Activated CD8-positive, alpha-beta memory T cell treated with anti-CD3 and anti-CD28 coated beads, Interleukin-2, amount 50 U/mL, for 1 hour (primary cell): ENCODE measurements around the gene SPSB1.
"Not testable (repeated sequence)": the region's sequence is repeated elsewhere in the genome, so short reads cannot be mapped to it uniquely, and the experiment has no call there.

Source experiments
- DNase-seq: peaks from one replicate; pipeline ENCODE4 v3.0.0-alpha.2; 2020; ENCODE audit errors: extremely low read depth

SPSB1 gene

DNA sequence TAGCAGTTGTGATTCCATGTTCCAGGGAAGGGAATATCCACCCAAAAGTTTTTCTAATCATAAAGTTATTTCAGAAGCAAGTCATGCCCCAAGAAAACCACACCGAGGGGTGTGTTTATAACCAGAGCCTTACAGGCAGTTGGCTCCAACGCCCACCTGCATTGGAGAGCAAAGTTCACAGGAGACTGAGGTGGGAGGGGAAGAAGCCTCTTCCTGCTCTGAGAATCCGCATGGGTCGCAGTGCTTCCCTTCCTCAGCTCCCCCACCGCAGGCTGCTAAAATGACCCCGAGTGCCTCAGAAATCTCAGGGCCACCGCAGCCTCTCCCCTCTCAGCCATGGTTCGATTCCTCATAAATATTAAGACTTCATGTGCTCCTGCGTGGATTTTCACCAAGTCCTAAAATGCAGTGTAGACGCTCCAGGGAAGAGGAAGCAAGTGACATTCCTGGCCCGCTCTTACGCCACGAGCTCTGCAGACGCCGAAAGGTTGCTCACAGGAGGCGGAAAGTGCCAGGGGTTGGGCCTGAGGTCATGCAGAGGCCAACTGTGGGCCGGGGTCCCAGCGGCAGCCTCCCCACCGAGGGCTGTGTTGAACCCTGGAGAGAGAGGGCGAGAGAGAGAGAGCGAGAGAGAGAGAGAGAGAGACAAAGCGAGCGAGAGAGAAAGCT is 13.4 kb upstream of the SPSB1 start:
- DNase-seq = no peak

DNA sequence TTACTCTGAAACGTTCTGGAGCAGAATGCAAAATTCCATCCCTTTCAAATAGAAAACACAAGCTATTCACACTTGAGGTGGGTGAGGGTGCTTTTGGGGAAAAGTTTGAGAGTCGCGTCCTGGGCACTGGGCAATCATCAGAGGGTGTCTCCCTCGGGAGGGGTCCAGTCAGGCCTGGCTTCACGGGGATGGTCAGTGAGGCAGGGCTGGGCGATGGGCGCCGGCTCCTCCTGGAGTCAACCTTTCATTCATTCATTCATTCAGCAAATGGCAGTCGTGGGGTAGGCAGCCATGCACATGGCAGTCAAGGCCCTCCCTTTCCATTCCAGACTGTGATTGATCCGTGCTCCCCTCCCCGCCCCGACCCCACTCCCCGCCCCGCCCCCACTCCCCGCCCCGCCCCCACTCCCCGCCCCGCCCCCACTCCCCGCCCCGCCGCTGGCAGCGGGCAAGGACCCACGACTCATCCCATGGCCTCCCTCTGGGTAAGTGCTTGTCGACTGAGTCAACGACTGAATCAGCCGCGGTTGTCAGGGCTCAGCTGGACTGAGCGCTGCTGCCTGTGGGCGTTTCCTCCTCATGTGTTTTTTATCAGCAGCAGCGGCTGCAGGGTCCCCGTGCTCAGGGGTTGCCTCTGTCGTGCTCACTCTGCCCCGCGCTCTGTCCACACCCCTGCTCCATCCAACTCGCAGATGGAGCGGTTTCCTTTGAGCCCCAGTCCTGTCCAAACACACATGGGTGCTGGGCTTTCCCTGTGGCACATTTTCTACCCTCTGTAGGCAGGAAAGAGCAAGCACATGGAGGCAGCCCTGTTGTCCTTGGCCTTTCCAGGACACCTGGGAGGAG is 12.5 kb upstream of the SPSB1 start:
- DNase-seq = no peak

DNA sequence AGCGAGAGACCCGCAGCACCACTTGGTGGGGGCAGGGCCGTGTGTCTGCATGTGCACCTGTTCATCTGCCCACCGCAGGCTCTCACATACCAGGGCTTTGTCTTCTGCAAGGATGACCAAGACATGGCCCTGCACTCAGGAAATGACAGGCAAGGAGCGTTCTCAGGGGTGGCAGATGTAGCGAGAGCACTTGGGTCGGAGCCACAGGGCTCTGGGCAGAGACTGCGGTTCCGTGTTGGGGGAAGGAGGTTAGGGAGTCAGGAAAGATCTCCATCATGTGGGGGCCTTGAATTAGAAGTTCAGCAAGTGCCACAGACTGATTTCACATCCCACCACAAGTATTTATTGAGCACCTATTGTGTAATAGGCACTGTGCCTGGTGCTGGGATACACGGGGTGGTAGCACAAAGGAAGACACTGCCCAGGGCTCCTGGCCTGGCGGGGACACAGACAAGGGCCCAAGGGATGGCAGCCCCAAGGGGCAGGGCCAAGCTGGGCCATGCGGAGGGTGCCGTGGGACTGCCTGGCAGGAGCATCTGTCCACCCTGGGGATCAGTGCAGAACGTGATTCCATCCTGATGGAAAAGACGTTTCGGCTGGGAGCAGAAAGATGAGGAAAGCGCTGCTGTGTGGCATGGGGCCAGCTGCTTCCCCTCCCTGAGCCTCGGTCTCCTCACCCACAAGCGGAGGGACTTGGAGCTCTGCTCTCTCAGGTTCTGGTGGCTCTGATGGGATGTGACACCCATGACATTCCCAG is 11.4 kb upstream of the SPSB1 start:
- no peak for DNase-seq

DNA sequence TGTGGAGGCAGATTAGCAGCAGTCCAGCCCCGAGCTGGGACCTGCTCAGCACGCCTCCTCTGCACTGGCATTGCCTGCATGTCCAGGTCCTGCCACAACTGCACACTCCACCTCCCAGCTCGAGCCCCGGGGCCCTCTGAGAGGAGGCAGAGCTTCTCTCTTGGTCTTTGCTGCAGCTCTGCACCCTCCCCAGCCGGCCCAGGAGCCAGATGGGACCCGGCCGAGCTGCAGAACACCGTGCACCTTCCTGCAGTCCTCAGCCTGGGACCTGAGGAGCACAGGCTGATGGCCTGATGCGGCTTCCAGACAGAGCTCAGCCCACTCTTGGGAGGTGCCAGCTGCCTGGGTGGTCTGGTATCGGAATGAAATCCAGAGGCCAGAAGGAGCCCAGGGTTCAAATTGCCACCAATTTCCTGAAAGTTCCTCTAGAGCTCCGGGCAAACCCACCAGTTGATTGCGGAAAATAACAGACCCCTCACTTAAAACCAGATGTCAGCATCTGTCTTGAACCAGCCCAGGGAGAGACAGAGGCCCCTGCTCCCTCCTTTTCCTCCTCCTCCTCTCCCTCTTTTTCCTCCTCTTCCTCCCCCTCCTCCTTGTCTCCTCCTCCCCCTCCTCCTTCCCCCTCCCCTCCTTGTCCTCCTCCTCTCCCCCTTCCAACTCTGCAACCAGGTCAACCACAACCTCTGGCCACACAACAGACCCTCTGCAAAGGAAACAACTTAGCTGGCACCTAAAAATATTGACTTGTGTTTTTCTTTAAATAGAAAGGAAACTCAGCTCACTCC is 10.6 kb upstream of the SPSB1 start:
- no peak for DNase-seq

DNA sequence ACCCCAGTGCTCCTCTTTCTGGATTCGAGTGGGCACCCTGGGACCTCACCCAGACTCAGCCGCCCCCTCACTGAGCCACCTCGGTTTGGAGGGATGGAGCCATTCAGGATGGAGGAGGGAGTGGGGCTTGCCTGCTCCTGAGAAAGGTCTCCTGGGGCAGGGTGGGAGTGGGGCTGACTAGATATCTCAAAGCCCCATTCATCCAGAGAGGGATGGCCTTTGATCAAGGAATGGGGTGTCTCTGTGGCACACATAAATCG is 10.1 kb upstream of the SPSB1 start:
- DNase-seq = no peak

DNA sequence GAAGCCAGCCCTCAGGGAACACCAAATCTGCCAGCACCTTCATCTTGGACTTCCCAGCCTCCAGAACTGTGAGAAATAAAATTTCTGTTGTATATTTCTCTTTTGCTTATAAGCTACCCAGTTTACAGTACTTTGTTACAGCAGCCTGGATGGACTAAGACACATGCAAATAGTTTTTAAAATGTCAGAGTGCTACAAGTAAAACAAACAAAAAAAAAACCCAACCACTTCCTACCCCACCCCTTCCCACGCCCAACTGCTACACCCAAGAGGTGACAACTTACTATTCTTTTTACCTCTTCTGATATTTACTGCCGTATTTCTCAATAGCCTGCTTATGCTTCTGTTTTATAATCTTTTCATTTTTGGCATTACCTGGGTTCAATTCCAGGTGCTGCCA is 8.6 kb upstream of the SPSB1 start:
- DNase-seq = no peak

DNA sequence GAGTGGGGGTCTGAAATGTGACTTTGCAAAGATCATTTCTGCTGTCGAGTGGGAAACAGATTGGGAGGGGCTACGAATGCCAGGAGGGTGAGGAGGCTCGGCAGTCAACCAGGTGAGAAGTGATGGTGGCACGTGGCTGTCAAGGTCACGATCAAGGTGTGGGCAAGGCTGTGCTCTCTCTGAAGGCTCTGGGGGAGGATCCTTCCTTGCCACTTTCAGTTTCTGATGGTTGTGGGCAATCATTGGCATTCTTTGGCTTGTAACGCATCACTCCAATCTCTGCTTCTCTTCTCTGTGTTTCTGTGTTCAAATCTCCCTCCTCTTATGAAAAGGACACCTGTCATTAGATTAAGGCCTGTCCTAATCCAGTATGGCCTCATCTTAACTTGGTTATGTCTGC is 6.1 kb upstream of the SPSB1 start:
- no peak for DNase-seq

DNA sequence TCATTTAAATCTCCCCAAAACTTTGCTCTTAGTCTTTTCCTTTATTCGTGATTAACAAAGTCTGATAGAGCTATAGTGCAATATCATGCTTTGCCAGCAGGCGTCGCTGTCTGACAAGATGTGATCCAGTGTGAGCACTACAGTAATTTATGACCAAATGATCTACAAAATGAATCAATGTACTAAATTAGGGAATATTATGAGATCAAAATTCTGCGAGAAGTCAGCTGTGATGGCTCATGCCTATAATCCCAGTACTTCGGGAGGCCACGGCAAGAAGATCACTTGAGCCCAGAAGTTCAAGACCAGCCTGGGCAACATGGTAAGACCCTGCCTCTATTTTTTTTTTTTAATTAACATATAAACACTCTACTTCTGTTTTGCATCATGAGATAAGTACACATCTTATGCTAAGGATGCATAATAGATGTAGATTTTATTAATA is 3.6 kb upstream of the SPSB1 start:
- DNase-seq = peak; percentile 47

DNA sequence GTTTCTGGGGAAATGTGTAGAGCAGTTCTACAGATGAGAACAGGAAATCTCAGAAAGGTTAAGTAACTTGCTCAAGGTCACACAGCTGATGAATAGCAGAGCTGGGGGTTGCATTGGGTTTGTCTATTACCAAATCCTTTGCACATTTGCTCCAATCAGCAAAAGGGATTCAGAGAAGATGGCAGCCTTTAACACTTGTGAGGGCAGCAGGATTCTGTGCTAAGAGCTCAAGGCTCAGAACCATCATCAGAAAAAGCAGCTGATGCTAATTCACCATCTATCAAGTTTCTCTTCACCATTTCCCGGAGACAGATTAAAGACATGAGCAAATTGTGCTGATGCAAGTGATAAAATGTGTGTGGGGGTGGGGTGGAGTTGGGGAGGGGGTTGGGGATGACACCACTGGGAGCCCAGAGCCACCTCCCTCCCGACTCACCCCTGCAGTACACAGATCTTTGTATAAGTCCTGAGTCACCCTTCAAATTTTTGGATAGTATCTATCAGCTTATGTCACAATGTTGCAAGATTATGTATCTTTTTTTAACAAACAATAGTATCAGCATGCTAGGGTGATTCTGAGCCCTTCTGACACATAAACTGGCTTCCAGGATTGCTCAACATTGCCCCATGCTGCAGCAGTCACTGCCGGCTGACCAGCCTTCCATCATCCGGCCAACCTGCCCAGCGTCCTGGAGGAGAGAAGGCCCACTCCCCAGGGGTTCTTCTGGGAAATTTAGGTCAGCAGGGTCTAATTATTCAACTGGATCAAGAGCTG is 2.8 kb upstream of the SPSB1 start:
- no peak for DNase-seq

DNA sequence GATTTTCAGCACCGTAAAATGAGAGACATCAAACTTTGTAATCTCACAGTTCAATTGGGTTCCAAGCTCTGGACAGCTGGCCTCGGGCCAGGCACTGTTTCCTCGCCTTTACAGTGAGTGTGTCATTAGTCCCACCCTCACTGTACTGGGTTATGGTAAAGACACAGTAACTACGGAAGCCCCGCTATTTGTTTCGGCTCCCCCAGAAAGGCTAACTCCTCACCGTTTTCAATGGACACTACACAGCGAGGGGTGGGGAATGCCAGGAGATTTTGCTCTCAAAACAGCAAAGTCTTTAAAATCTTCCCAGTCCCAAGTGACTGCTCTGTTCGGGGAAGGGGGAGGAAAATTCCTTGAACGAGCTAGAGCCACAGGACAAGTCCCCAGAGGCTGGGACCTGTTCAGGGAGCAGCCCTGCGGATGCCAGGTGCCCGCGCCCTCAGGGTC is 757 bp upstream of the SPSB1 start:
- DNase-seq = no peak

DNA sequence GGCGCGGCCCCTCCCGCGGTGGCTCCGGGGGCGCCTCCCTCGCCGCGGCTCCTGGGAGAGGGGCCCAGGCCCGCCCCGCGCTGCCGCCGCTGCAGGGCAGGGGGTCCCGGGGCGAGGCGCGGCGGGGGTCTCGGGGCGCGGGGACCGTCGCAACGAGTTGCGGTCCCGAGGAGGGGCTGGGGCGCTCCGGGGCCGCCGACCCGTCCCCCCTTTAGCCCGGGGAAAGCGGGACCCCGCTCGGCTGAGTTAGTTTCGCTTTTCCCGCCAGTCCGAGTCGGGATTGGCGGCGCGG is 493 bp downstream of the SPSB1 start:
- DNase-seq = no peak

DNA sequence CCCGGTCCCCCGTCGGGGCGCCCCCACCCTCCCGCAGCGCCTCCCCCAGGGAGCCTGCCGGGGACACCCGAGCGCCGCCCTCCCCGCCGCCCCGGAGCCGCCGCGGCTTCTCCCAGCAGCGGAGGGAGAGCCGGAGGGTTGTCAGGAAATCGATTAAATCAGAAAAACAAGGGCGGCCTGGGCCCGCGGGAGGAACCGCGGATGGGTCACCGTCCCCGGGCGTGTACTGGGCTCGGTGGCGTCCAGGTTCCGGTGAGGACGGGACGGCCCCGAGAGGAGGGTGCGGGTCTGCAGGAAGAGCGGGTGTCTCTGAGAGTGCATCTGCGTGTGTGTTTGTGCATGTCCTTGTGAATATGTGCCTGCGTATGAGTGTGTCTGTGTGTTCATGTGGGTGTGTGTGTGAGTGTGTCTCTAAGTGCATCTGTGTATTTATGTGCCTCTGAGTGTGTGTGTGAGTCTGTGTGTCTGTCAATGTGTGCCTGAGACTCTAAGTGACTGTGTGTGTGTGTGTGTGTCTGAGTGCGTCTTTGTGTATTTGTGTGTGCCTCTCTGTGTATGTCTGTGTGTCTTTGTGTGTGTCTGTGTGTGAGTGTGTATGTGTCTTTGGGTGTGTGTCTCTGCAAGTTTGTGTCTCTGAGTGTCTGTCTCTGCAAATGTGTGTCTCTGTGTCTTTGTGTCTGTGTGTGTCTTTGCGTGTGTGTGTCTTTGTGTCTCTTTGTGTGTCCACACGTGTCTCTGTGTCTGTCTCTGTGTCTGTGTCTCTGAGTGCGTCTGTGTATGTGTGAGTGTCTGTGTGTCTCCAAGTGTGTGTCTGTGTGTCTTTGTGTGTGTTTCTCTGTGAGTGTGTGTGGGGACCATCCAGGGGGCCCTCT is 1.1 kb downstream of the SPSB1 start:
- no peak for DNase-seq

DNA sequence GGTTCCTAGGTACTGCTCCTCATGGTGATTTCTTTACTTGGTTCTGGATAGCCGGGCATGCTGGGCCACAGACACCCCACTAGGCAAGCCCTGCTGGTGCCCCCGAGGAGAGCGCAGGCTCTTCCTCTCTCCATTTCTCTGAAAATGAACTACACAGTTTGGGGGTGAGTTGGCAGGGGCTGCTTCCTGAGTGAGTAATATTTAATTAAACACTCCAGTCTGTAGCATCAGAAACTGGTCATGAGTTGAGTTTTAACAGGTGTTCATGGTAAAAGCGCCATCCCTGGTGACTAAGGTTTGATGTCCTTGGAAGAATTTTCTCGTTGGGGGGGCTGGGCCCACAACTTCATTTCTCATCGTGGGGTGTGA is 1.7 kb downstream of the SPSB1 start:
- DNase-seq = no peak

DNA sequence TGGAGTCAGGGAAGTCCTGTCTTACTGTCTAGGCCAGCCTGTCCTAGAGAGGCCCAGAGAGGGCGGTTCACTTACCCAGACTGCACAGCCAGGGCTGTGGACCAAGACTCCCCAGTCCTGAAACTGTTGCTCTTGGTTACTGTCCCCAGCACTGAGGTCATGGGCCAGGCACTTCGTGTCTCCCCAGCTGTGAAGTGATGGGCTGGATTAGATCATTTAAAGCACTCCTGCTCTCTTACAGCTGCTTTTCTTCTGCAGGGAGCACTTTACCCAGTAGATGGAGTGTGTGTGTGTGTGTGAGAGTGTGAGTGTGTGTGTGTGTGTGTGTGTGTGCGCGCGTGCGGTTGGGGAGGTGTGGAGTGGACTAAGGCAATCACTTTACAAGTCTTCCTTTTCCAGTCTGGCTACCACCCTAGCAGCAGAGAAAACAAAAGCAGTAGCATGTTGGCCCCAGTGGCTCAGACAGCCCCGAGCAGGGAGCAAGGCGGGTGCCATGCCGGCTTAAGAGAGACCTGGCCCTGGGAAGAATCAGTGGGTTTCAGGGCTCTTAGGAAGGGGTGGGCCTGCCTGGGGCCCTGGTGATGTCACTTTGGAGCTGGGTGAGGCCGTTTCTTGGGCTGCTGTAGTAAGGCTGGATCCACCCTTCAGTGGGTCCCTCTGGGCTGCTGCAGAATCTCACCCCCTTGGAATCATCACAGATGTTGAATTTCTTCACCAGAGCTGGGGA is 2.4 kb downstream of the SPSB1 start:
- no peak for DNase-seq

DNA sequence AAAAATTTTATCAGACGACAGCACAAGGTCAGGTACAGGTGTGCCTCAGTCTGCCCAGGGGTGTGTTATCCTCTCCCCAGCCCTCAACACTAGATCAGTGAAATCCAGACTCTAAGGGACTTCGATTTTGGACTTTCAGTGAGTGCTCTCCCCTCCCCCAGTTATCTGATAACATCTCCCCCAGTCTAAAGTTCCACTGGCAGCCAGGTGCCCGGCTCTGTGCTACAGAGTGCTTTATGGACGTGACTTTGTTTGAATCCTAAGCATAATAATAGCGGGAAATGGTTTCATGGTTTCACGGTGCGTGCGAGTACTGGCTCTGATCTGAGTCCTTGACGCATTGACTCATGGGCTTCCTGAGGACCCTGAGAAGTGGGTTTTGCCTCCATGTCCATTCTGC is 3.2 kb downstream of the SPSB1 start:
- no peak for DNase-seq

DNA sequence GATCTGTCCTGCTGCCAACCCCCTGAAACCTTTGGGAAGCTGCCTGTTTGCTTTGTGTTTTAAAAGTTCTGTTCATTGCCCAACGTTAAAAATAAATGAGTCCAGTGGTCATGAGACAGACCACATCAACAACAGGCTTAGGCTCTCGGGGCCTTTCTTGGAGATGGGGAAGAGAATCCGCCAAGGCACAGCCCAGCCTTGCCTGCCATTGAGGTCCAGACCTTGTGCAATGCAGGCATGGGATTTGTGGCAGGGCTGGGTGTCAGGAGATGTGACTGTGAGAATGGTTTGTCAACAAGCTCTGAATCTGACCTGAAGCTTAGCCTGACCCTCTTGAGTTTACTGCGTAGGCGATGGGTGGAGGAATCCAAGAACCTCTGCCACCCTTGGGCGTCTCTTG is 4.2 kb downstream of the SPSB1 start:
- no peak for DNase-seq

DNA sequence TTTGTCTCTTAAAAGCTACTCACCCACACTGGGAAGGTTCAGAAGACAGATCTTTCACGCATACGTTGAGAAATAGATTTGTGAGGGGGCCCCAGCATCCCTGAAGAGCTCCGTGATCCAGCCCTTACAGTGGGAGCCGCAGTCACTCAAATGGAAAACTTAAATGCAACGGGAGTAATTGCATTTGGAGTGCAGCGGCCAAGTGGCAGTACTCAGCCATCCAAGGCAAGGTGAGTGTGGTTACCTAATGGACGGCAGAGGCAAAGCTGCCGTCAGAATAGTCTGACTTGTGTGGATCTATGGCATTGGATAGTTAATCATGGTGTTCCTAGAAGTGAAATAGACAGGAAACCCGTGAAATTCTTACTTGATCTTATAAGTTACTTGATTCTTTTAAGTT is 5.1 kb downstream of the SPSB1 start:
- no peak for DNase-seq

DNA sequence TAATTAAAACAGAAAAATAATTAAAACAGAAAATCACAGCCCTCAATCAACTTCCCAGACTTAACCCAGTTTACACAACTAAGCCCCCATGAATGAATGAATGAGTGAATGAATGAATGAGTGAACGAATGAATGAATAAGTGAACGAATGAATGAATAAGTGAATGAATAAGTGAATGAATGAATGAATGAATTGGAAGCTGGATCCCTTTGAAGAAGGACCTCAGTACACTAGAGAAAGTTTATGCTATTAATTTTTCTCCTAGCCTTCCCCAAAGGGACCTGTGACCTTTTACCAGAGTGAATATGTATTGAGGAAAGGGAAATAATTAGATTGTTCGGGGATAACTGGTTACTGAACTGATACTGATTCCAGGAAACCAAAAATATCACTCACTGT is 5.6 kb downstream of the SPSB1 start:
- DNase-seq = no peak

DNA sequence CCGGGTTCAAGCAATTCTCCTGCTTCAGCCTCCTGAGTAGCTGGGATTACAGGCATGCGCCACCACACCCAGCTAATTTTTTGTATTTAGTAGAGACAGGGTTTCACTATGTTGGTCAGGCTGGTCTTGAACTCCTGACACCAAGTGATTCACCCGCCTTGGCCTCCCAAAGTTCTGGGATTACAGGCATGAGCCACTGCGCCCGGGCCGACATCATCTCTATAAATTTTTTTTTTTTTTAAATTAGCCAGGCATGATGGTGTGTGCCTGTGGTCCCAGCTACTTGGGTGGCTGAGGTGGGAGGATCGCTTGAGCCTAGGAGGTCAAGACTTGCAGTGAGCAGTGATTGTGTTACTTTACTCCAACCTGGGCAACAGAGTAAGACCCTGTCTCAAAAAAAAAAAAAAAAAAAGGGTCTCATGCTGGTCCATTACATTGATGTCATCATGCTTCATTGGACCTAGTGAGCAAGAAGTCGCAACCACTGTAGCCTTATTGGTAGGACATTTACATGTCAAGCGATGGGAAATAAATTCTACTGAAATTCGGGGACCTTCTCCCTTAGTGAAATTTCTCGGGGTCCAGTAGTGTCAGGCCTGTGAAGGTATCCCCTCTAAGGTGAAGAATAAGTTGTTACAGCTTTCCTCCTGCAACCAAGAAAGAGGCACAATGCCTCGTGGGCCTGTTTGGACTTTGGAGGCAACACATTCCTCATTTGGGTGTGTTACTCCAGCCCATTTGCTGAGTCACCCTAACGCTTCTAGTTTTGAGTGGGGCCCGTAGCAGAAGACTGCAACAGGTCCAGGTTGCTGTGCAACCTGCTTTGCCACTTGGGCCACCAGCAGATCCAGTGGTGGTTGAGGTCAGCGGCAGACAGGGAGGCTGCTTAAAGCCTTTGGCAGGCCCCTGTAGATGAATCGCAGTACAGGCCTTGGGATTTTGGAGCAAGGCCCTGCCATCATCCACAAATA is 7.2 kb downstream of the SPSB1 start:
- not testable (repeated sequence) for DNase-seq
